ENCODE measurements around the gene ALK. TPM values are rescaled to one million over a fixed set of nuclear protein-coding genes. Genes with fewer than 3 reads are reported as not detected.

Gene ALK
- total RNA-seq, 1 experiment from 2014 or later: not detected

GRCh38 chr2:29583104-29583503 lies 338.3 kb downstream of the ALK start:
- no peaks in the 10 kb centered on the region for H4K20me1 ChIP-seq (ENCODE audit: control insufficient read depth, insufficient read depth, insufficient read length)
- no peak overlapping the region for H3K4me2 ChIP-seq (ENCODE audit: insufficient read depth, insufficient read length, low read length)
- H2AFZ ChIP-seq (ENCODE audit: low read length): no peak overlapping the region
- H3K4me1 ChIP-seq (ENCODE audit: insufficient read depth, low read length): peaks cover 2% of the 10 kb centered on the region; the same call in 1 of the 2 replicates
- H3K27ac ChIP-seq (ENCODE audit: insufficient read length, low read depth, low read length): no peak overlapping the region
- H3K27me3 ChIP-seq (ENCODE audit: insufficient read depth, low read length): no peaks in the 10 kb centered on the region
- H3K79me1 ChIP-seq (ENCODE audit: insufficient read depth, low read depth, low read length, poor library complexity, severe bottlenecking): no peaks in the 10 kb centered on the region
- no peak overlapping the region for H3K27ac Mint-ChIP-seq
- H3K14ac ChIP-seq (ENCODE audit: insufficient read depth, low read length): no peak overlapping the region
- peaks cover 13% of the 10 kb centered on the region for H3K27me3 Mint-ChIP-seq (ENCODE audit: low read depth)
- no peak overlapping the region for H3K56ac ChIP-seq (ENCODE audit: insufficient read length, low read depth, low read length)
- H2BK120ac ChIP-seq (ENCODE audit: low read depth, low read length, poor library complexity, severe bottlenecking): no peak overlapping the region
- no peak overlapping the region for H2AK5ac ChIP-seq (ENCODE audit: insufficient read length, low read length)
- no peak overlapping the region for H2BK20ac ChIP-seq (ENCODE audit: low read depth, low read length, poor library complexity, severe bottlenecking)
- no peak overlapping the region for H4K91ac ChIP-seq (ENCODE audit: insufficient read length, low read depth, low read length)
- H3K9me3 Mint-ChIP-seq: no peaks in the 10 kb centered on the region
- H3K4me3 Mint-ChIP-seq: no peak overlapping the region
- H2BK5ac ChIP-seq (ENCODE audit: insufficient read length, low read length): no peak overlapping the region
- H2BK12ac ChIP-seq (ENCODE audit: insufficient read length, low read depth, low read length): no peak overlapping the region
- H3K4ac ChIP-seq (ENCODE audit: low read depth, low read length): no peak overlapping the region
- no peak overlapping the region for H2BK15ac ChIP-seq (ENCODE audit: low read depth, low read length)
- H3K23me2 ChIP-seq (ENCODE audit: insufficient read length, low read depth, low read length, poor library complexity, severe bottlenecking): no peaks in the 10 kb centered on the region
- H3K79me2 ChIP-seq (ENCODE audit: insufficient read depth, low read length): no peaks in the 10 kb centered on the region
- H4K5ac ChIP-seq (ENCODE audit: insufficient read length, low read depth, low read length): no peak overlapping the region
- no CpG with 5 or more reads among the region's 1 CpG for WGBS (ENCODE audit: extremely low coverage, insufficient read length, low lambda C conversion rate)
- no peaks in the 10 kb centered on the region for H3K36me3 Mint-ChIP-seq (ENCODE audit: insufficient read depth in 1 of 3, low read depth in 3 of 3)
- no peak for TF ChIP-seq CTCF (conservative IDR thresholded peaks at IDR 0.05)
- H3K18ac ChIP-seq (ENCODE audit: insufficient read length, low read depth, low read length): no peak overlapping the region
- no peak for DNase-seq
- no peak overlapping the region for H3K9ac ChIP-seq (ENCODE audit: extremely low read depth, insufficient read length, low read length)
- peaks cover 8 to 16% of the 10 kb centered on the region in 2 experiments for H3K4me1 Mint-ChIP-seq
- no peaks in the 10 kb centered on the region for H3K9me3 ChIP-seq (ENCODE audit: control insufficient read depth, low read depth, low read length)
- H3K23ac ChIP-seq (ENCODE audit: insufficient read length, low read depth, low read length): no peak overlapping the region
- H4K8ac ChIP-seq (replicated peaks; ENCODE audit: insufficient read length, low read depth, low read length): no peak overlapping the region
- no peak overlapping the region for H3T11ph ChIP-seq (ENCODE audit: low read length)
